ENCODE data around the gene CNTN6. TPM values are rescaled to one million over a fixed set of nuclear protein-coding genes. Genes with fewer than 3 reads are reported as not detected.

CNTN6 gene
- total RNA-seq, 1 donor from 2014 or later: 2.2 TPM

DNA sequence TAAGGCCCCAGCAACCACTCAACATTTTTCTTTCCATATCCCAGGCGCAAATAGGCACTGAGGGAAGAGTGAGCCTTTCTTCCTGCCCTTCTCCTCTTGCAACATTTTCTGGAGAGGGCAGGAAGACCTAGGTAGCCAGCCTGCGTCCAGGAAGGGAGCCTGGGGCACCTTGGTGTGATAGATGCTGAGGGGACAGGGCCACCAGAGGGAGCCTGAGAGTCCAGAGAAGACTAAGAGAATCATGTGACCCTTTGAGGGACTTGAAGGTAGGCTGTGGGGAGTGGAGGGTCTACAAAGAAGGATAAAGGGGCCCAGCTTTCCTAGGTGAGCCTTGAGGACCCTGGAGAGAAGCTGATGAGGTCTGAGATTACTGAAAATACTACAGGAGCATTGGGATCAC lies 346.6 kb downstream of the CNTN6 start:
- Mint-ChIP-seq H3K36me3 (no peaks in the 10 kb centered on the region), H3K4me3 (no peak overlapping the region), H3K27ac (no peak overlapping the region), H3K4me1 (no peaks in the 10 kb centered on the region), H3K27me3 (ENCODE audit: insufficient read depth, low read depth) (no peaks in the 10 kb centered on the region), H3K9me3 (no peaks in the 10 kb centered on the region)
- H3K4me1 ChIP-seq: no peaks in the 10 kb centered on the region
- H3K79me2 ChIP-seq (ENCODE audit: low read depth): no peaks in the 10 kb centered on the region
- no peak overlapping the region for H3K4me2 ChIP-seq
- H2AFZ ChIP-seq (replicated peaks): no peak overlapping the region
- H3F3A ChIP-seq (ENCODE audit: low read depth): no peaks in the 10 kb centered on the region
- H4K20me1 ChIP-seq (ENCODE audit: low read depth): no peaks in the 10 kb centered on the region
- H3K27me3 ChIP-seq: no peaks in the 10 kb centered on the region
- TF ChIP-seq EZH2phosphoT487 (IDR thresholded peaks at IDR 0.05) (no peak), EZH2 (IDR thresholded peaks at IDR 0.05) (no peak)
- TF ChIP-seq, protein P1, sequence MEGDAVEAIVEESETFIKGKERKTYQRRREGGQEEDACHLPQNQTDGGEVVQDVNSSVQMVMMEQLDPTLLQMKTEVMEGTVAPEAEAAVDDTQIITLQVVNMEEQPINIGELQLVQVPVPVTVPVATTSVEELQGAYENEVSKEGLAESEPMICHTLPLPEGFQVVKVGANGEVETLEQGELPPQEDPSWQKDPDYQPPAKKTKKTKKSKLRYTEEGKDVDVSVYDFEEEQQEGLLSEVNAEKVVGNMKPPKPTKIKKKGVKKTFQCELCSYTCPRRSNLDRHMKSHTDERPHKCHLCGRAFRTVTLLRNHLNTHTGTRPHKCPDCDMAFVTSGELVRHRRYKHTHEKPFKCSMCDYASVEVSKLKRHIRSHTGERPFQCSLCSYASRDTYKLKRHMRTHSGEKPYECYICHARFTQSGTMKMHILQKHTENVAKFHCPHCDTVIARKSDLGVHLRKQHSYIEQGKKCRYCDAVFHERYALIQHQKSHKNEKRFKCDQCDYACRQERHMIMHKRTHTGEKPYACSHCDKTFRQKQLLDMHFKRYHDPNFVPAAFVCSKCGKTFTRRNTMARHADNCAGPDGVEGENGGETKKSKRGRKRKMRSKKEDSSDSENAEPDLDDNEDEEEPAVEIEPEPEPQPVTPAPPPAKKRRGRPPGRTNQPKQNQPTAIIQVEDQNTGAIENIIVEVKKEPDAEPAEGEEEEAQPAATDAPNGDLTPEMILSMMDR (IDR thresholded peaks at IDR 0.05): peak; percentile 42
- H3K27ac ChIP-seq: no peak overlapping the region
- H3K9me3 ChIP-seq (ENCODE audit: low read depth): no peaks in the 10 kb centered on the region
- DNase-seq (ENCODE audit: low spot score): peak; percentile 22
- H3K4me3 ChIP-seq: no peak overlapping the region
- no peaks in the 10 kb centered on the region for H3K36me3 ChIP-seq
- H3K9ac ChIP-seq: no peak overlapping the region

DNA sequence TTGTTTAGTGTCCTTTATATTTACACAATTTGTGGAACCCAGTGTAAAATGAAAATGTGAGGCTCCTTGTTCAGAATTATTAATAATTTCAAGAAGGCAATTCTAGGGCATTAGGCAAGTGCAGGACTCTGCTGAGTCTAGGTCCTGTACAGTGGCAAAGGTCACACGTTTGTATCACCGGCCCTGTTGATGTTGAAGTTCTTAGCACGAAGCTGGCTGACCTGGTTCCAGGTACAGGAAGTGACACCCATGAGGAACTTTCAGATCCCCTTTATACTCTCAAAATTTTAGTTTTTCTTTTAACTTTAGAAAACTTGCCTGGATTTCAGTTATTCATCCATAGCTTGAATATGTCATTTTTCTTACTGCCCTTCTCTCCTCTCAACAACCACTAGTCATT lies 349.4 kb downstream of the CNTN6 start:
- no peaks in the 10 kb centered on the region for H3K36me3 Mint-ChIP-seq

DNA sequence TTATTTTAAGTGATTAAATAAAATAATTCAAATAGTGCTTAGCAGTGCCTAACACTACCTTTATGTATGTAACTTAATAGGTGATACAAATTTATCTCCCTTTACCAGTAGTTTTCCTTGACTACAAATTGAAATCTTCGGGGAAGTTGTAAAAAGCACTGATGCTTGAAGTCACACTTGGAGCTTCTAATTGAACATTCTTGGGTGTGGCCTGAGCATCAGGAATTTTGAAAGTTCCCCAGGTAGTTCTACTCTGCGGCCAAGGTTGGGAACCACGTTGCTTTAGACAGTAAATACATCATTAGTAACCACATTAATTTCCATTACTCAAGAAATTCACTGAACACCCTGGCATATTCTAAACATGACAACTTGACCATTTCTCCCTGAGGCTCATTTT lies 351.4 kb downstream of the CNTN6 start:
- Histone ChIP-seq H3K9ac (no peak overlapping the region), H3K9me3 (ENCODE audit: low read depth) (no peaks in the 10 kb centered on the region), H3K27ac (no peak overlapping the region), H3K79me2 (ENCODE audit: low read depth) (no peaks in the 10 kb centered on the region), H3F3A (ENCODE audit: low read depth) (no peaks in the 10 kb centered on the region), H2AFZ (replicated peaks) (no peak overlapping the region), H3K27me3 (no peaks in the 10 kb centered on the region), H3K4me2 (no peak overlapping the region), H3K4me3 (no peak overlapping the region), H3K4me1 (no peaks in the 10 kb centered on the region), H3K36me3 (no peaks in the 10 kb centered on the region), H4K20me1 (ENCODE audit: low read depth) (no peaks in the 10 kb centered on the region)
- no peaks in the 10 kb centered on the region for H3K4me1 Mint-ChIP-seq
- peaks cover 2% of the 10 kb centered on the region for H3K27me3 Mint-ChIP-seq (ENCODE audit: insufficient read depth, low read depth)
- no peak for TF ChIP-seq EZH2phosphoT487 (IDR thresholded peaks at IDR 0.05)
- TF ChIP-seq EZH2 (IDR thresholded peaks at IDR 0.05): no peak
- TF ChIP-seq, protein P1 (IDR thresholded peaks at IDR 0.05): no peak
- DNase-seq (ENCODE audit: low spot score): no peak
- no peak overlapping the region for H3K4me3 Mint-ChIP-seq
- no peaks in the 10 kb centered on the region for H3K9me3 Mint-ChIP-seq
- H3K36me3 Mint-ChIP-seq: no peaks in the 10 kb centered on the region
- no peak overlapping the region for H3K27ac Mint-ChIP-seq

More for the DNA sequence above, 349.4 kb downstream of the CNTN6 start:
- no peaks in the 10 kb centered on the region for H3K4me1 ChIP-seq
- H3K4me3 Mint-ChIP-seq: no peak overlapping the region
- H3F3A ChIP-seq (ENCODE audit: low read depth): no peaks in the 10 kb centered on the region
- no peak for DNase-seq (ENCODE audit: low spot score)
- no peak overlapping the region for H3K27ac Mint-ChIP-seq
- no peak for TF ChIP-seq EZH2 (IDR thresholded peaks at IDR 0.05)
- no peaks in the 10 kb centered on the region for H3K9me3 ChIP-seq (ENCODE audit: low read depth)
- peaks cover 2% of the 10 kb centered on the region for H3K27me3 Mint-ChIP-seq (ENCODE audit: insufficient read depth, low read depth)
- no peaks in the 10 kb centered on the region for H3K9me3 Mint-ChIP-seq
- no peaks in the 10 kb centered on the region for H3K4me1 Mint-ChIP-seq
- no peak overlapping the region for H3K9ac ChIP-seq
- no peaks in the 10 kb centered on the region for H3K79me2 ChIP-seq (ENCODE audit: low read depth)
- H2AFZ ChIP-seq (replicated peaks): no peak overlapping the region
- H3K36me3 ChIP-seq: no peaks in the 10 kb centered on the region
- no peak overlapping the region for H3K27ac ChIP-seq
- H4K20me1 ChIP-seq (ENCODE audit: low read depth): no peaks in the 10 kb centered on the region
- H3K27me3 ChIP-seq: no peaks in the 10 kb centered on the region
- H3K4me2 ChIP-seq: no peak overlapping the region
- H3K4me3 ChIP-seq: no peak overlapping the region

DNA sequence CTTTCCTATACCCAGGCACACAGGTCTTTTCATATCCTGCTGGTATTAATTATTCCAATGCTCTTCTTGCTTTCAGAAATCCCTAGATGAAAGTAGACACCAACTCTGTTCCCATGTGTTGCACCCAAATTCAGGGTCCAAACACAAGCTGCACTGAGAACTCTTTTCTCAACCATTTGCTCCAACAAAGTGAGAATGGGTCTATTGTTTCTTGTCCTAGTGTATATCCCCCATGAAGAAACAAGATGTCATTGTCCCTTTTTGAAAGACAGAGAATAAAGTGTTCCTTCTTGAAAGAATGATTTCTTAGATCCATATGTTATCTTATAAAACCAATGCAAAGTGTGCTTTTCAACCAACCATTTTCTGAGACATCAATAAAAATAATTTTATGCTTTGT lies 353.7 kb downstream of the CNTN6 start:
- Histone ChIP-seq H3K9ac (no peak overlapping the region), H3K4me1 (no peaks in the 10 kb centered on the region), H3K4me3 (no peak overlapping the region), H3K27me3 (no peaks in the 10 kb centered on the region), H3K27ac (no peak overlapping the region), H3K9me3 (ENCODE audit: low read depth) (no peaks in the 10 kb centered on the region), H2AFZ (replicated peaks) (no peak overlapping the region), H3F3A (ENCODE audit: low read depth) (no peaks in the 10 kb centered on the region), H4K20me1 (ENCODE audit: low read depth) (no peaks in the 10 kb centered on the region), H3K4me2 (no peak overlapping the region), H3K79me2 (ENCODE audit: low read depth) (no peaks in the 10 kb centered on the region), H3K36me3 (no peaks in the 10 kb centered on the region)
- no peak overlapping the region for H3K27ac Mint-ChIP-seq
- peaks cover 2% of the 10 kb centered on the region for H3K27me3 Mint-ChIP-seq (ENCODE audit: insufficient read depth, low read depth)
- H3K9me3 Mint-ChIP-seq: no peaks in the 10 kb centered on the region
- no peak overlapping the region for H3K4me3 Mint-ChIP-seq
- no peak for DNase-seq (ENCODE audit: low spot score)
- H3K4me1 Mint-ChIP-seq: peaks cover 4% of the 10 kb centered on the region
- TF ChIP-seq EZH2phosphoT487 (IDR thresholded peaks at IDR 0.05) (no peak), EZH2 (IDR thresholded peaks at IDR 0.05) (no peak)
- TF ChIP-seq, protein P1 (IDR thresholded peaks at IDR 0.05): no peak
- no peaks in the 10 kb centered on the region for H3K36me3 Mint-ChIP-seq
